Peyer's patch (tissue), 4 donors: Measurements from ENCODE around the gene LIPJ.

Experiments
- CTCF ChIP-seq, 6 experiments: fragments of 450-650 bp in 4 of 6; fragments of 200-600 bp in 2 of 6; sonication (generic) in 1 of 6; IDR thresholded peaks; one replicate each; pipeline ENCODE4 v1.5.1; 2017 to 2019; ENCODE audit warnings: antibody characterized with exemption in 6 of 6, mild to moderate bottlenecking in 3 of 6, moderate library complexity in 1 of 6
- POLR2A ChIP-seq, 2 donors: fragments of 450-650 bp; IDR thresholded peaks; one replicate each; pipeline ENCODE4 v1.5.1; 2017; ENCODE audit warnings: antibody characterized with exemption in 2 of 2, mild to moderate bottlenecking in 2 of 2, moderate library complexity in 2 of 2

- TF ChIP-seq POLR2A (IDR thresholded peaks at IDR 0.05) (no peak), CTCF (IDR thresholded peaks at IDR 0.05) (no peak)
Observed at GRCh38 chr10:88557658-88558057, 28.9 kb upstream of the LIPJ start.
